GM19240 (cell line): ENCODE results near the gene UAP1L1.

Source experiments
- DNase-seq: peaks from one replicate; pipeline ENCODE4 v3.0.0; 2011; ENCODE audit warnings: low spot score; ENCODE audit not compliant: insufficient read length

Gene UAP1L1

GRCh38 chr9:137042751-137043727 is 34.3 kb upstream of the UAP1L1 start:
- no peak for DNase-seq

- DNase-seq = no peak
Measured at GRCh38 chr9:137044037-137044436, 33.3 kb upstream of the UAP1L1 start.

GRCh38 chr9:137044502-137045177 is 32.7 kb upstream of the UAP1L1 start:
- DNase-seq = no peak

DNA sequence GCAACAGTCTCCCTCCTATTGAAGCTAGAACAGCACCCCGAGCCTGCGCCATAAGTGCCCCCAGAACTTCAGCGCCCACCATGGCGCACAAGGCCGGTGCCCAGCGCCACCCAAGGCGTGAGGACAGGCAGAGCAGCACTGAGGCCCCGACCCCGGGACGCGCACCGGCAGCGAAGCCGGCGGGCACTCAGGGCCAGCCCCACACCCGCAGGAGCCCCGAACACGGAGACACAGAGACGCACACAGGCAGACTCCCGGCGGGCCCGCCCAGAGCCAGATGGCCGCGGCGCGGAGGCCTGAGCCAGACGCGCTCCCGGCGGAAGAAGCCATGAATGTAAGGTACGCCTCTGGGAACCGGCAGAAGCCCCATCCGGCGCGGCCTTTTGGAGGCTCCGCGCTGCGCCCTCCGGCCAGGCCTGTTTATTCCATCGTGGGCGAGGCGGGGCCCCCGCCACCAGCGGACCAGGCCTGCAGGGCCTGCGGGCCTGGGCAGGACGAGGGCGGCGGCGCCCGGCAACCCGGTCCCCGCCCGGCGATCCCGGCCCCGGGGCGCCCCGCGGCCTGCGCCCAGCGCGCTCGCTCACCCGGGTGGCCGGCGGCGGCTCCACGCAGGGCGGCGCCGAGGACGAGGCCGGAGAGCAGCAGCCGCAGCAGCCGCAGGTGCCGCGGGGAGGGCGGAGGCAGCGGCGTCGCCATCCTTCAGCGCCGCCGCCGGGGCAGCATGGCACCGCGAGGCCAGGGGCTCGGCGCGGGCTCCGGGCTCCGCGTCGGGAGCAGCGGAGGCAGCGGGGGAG is 31.8 kb upstream of the UAP1L1 start:
- no peak for DNase-seq

DNA sequence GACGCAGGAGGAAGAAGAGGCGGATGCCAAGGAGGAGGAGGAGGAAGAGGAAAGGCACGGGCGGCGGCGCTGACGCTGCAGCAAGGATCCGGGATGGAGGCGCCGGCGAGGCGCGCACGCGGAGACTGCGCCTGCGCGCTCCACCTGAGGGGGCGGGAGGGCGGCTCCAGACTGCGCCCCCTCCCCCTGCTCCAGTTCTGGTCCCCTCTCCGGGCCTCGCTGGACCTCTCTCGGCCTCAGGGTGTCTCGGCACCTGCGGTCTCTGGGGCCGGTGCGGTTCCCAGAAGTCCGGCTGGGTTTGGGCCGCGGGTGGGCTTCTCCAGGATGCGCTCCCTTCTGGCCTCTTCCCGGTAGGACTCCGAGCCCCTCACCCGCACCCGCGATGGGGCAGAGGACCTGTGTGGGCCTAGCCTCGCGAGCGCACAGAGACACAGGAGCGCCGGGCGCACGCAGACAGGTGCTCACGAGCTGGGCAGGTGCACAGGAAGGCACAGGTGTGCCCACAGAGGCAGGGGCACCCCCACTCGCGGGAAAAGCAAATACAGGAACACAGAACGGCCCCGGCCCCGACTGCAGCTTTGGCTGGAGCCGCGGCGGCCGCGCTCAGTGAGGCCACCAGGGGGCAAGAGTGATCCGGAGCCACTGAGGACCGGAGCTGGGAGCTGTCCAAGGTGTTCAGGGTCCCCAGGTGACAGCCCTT is 31.1 kb upstream of the UAP1L1 start, which contains the start of gene NPDC1:
Gene NPDC1, minus strand, starts transcription at position 90 of the 700 bp plus-strand sequence. CDS start 188 bp downstream, outside the sequence.
- DNase-seq = peak; percentile 99

DNA sequence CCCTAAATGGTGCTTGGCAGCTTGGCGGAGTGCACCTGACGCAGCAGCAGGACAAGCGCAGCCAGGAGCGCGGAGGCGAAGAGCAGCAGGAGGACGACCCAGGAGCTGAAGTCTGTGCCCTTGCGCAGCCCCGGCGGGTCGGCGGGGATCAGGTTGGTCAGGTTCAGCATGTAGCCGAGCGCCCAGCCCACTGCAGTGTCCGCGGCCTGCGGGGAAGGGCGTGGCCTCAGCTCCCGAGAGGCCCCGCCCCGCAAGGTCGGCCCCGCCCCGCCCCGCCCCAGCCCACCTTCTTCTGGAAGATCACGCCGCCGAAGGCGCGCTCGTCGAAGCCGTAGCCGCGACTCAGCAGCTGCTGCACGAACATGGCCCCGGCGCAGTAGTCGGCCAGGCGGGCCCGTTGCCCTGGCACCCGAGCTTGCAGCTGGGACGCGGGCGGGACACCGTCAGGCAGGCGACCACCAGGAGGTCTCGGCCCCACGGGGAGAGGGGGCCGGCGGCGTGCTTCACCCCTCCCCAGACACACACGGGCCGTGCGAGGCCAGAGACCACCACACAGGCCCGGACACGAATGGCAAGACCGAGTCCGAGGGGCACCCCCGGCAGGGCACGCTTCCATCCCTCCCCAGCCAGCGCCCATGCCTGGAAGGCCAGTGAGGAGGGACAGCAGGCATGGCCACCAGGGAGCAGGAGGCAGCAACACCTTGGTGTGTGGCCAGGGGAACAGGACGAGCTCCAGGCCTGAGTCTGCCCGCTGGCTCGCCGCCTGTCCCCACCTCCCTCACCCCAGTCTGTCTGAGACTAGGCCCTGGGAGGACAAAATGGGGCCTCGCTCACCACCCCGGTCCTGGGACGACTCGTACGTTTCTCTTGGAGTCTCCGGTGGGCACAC is 28.4 kb upstream of the UAP1L1 start:
- DNase-seq = no peak

GRCh38 chr9:137049544-137050449 is 27.5 kb upstream of the UAP1L1 start:
- DNase-seq = no peak

GRCh38 chr9:137050570-137050969 is 26.7 kb upstream of the UAP1L1 start:
- no peak for DNase-seq

GRCh38 chr9:137051145-137051724 is 26.1 kb upstream of the UAP1L1 start:
- DNase-seq = no peak

- DNase-seq = no peak
Measured at GRCh38 chr9:137052293-137052692, 25.0 kb upstream of the UAP1L1 start.

DNA sequence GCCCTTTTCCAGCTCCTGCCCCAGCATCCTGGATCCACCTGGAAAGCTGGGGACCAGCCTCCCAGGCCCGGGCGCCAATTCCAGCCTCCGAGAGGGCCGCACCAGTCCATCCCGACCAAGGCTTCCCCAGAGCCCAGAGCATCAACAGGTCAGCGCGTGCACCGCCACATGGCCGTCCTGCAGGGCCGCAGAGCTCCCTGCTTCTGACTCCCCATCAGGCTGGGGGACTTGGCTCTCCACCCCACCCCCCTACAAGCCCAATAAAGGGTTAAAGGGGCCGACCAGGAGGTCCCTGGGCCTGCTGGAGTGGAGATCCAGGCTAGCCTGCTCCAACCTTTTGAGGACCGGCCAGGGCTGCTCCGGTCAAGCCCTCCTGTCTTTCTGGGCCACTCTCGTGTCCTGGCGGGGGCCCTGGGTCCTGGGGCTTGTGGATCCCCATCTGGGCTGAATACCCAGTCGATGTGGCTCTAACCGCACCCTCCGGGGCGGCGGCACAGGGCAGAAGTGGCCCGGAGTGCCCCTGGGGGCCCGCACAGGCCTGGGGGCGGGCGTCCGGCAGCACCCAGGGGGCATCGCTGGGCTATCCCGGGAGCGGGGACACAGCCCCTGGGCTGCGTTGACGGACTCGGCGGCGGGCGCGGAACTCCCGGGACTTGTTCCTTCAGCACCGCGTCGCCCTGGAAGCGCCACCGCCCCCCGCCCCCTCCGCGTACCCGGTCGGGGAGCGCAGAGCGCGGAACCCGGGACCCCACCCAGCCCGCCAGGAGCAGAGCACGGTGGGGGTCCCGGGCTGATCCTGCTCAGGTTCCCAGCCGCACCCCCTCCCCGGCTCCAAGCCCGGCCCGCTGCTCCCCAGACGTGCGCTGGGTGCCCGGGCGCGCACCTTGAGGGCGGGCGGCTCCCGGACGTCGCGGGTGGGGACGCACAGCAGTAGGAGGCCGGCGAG is 24.0 kb upstream of the UAP1L1 start:
- no peak for DNase-seq

GRCh38 chr9:137053944-137054931 is 23.1 kb upstream of the UAP1L1 start, which contains the start of gene ENTPD2:
TSS of gene ENTPD2 (minus strand) at chr9:137054061. CDS start at chr9:137053997, 64 bp downstream.
- no peak for DNase-seq

GRCh38 chr9:137054932-137055384 is 22.4 kb upstream of the UAP1L1 start:
- no peak for DNase-seq

- no peak for DNase-seq
Measured at GRCh38 chr9:137055385-137056364, 21.6 kb upstream of the UAP1L1 start.
